DND-41 (cell line): Measurements from ENCODE around the gene EIPR1.

Experiments used
- ATAC-seq: fragments of 200-7000 bp; cut with Tn5 transposase; 3 replicates; pipeline ENCODE4 v1.9.1; 2021; ENCODE audit warnings: low read depth; ENCODE audit not compliant: insufficient read depth
- DNase-seq: peaks from one replicate; pipeline ENCODE4 v3.0.0-alpha.2; 2020
- H2AFZ ChIP-seq: 2 replicates; pipeline ENCODE4 v1.6.0; 2012; ENCODE audit warnings: low read depth, low read length
- H3K27ac ChIP-seq: 2 replicates; pipeline ENCODE4 v1.5.1; 2012; ENCODE audit warnings: low read length, inconsistent platforms
- H3K27me3 ChIP-seq: fragments of 200-600 bp; sonication (generic); 2 replicates; pipeline ENCODE4 v1.6.0; 2012; ENCODE audit warnings: low read length, mild to moderate bottlenecking, inconsistent platforms; ENCODE audit not compliant: insufficient read depth, poor library complexity
- H3K36me3 ChIP-seq: 2 replicates; pipeline ENCODE4 v1.5.1; 2012; ENCODE audit warnings: low read length, inconsistent platforms; ENCODE audit not compliant: insufficient read depth
- H3K4me1 ChIP-seq: 2 replicates; pipeline ENCODE4 v1.5.1; 2012; ENCODE audit warnings: mild to moderate bottlenecking, low read length; ENCODE audit not compliant: insufficient read depth
- H3K4me2 ChIP-seq: 2 replicates; pipeline ENCODE4 v1.6.0; 2012; ENCODE audit warnings: mild to moderate bottlenecking, moderate library complexity, low read length, inconsistent platforms; ENCODE audit not compliant: insufficient read depth
- H3K4me3 ChIP-seq, 2 experiments: fragments of 200-600 bp in 1 of 2; shearing (Covaris generic) in 1 of 2; 2 replicates each; pipeline ENCODE4 v1.5.1; 2012 to 2016; ENCODE audit warnings: inconsistent platforms in 2 of 2, low read length in 2 of 2, mild to moderate bottlenecking in 2 of 2, low read depth in 1 of 2, moderate library complexity in 1 of 2
- H3K79me2 ChIP-seq: 2 replicates; pipeline ENCODE4 v1.6.0; 2012; ENCODE audit warnings: low read length, inconsistent platforms; ENCODE audit not compliant: insufficient read depth
- H3K9ac ChIP-seq: 2 replicates; pipeline ENCODE4 v1.6.0; 2012; ENCODE audit warnings: low read depth, mild to moderate bottlenecking, inconsistent platforms, low read length, moderate library complexity
- H3K9me3 ChIP-seq: 2 replicates; pipeline ENCODE4 v1.5.1; 2012; ENCODE audit warnings: low read length, moderate library complexity, mild to moderate bottlenecking, inconsistent platforms; ENCODE audit not compliant: insufficient read depth, severe bottlenecking
- H4K20me1 ChIP-seq: 2 replicates; pipeline ENCODE4 v1.6.0; 2012; ENCODE audit warnings: low read length; ENCODE audit not compliant: insufficient read depth
- CTCF ChIP-seq: IDR thresholded peaks from 2 replicates; pipeline ENCODE4 v1.5.1; 2012; ENCODE audit warnings: borderline replicate concordance, low read length, moderate library complexity, mild to moderate bottlenecking; ENCODE audit not compliant: poor library complexity, severe bottlenecking; ENCODE audit errors: extremely low read depth
- EZH2 ChIP-seq: IDR thresholded peaks from 3 replicates; pipeline ENCODE4 v1.6.1; 2012; ENCODE audit warnings: borderline replicate concordance, low read depth, mild to moderate bottlenecking, moderate library complexity, low read length, inconsistent platforms; ENCODE audit not compliant: severe bottlenecking

The EIPR1 gene

GRCh38 chr2:3214065-3214464, 163.6 kb downstream of the EIPR1 start:
- TF ChIP-seq EZH2, result no peak
- no peak for TF ChIP-seq CTCF
- no peak overlapping the region for H2AFZ ChIP-seq
- H3K4me2 ChIP-seq, result no peak overlapping the region

GRCh38 chr2:3212984-3213383, 164.6 kb downstream of the EIPR1 start:
- Histone ChIP-seq H2AFZ (no peak overlapping the region), H3K4me2 (no peak overlapping the region), H3K4me3 (no peak overlapping the region), H3K27ac (no peak overlapping the region), H3K4me1 (no peaks in the 10 kb centered on the region), H3K27me3 (no peaks in the 10 kb centered on the region), H3K9ac (no peak overlapping the region), H3K36me3 (no peaks in the 10 kb centered on the region), H3K9me3 (peaks cover 4% of the 10 kb centered on the region), H4K20me1 (no peaks in the 10 kb centered on the region), H3K79me2 (no peaks in the 10 kb centered on the region)
- TF ChIP-seq EZH2 (no peak), CTCF (no peak)
- ATAC-seq (no peak), DNase-seq (no peak)

More at GRCh38 chr2:3214065-3214464, 163.6 kb downstream of the EIPR1 start:
- H3K9ac ChIP-seq, result no peak overlapping the region
- no peak for DNase-seq
- no peak overlapping the region for H3K4me3 ChIP-seq
- no peaks in the 10 kb centered on the region for H3K36me3 ChIP-seq
- no peak overlapping the region for H3K27ac ChIP-seq
- no peak for ATAC-seq
- no peaks in the 10 kb centered on the region for H3K79me2 ChIP-seq
- no peaks in the 10 kb centered on the region for H4K20me1 ChIP-seq
- H3K27me3 ChIP-seq, result no peaks in the 10 kb centered on the region
- H3K4me1 ChIP-seq, result no peaks in the 10 kb centered on the region
- peaks cover 4% of the 10 kb centered on the region for H3K9me3 ChIP-seq

GRCh38 chr2:3212061-3212362, 165.6 kb downstream of the EIPR1 start:
- no peak overlapping the region for H3K9ac ChIP-seq
- no peak overlapping the region for H2AFZ ChIP-seq
- peaks cover 2% of the 10 kb centered on the region for H3K27me3 ChIP-seq
- H3K27ac ChIP-seq, result no peak overlapping the region
- no peak overlapping the region for H3K4me2 ChIP-seq
- no peak for TF ChIP-seq CTCF
- no peak for TF ChIP-seq EZH2
- no peaks in the 10 kb centered on the region for H3K9me3 ChIP-seq
- ATAC-seq (no peak), DNase-seq (no peak)
- H3K4me3 ChIP-seq, result no peak overlapping the region
- no peaks in the 10 kb centered on the region for H4K20me1 ChIP-seq
- H3K4me1 ChIP-seq, result no peaks in the 10 kb centered on the region
- H3K79me2 ChIP-seq, result no peaks in the 10 kb centered on the region
- no peaks in the 10 kb centered on the region for H3K36me3 ChIP-seq

GRCh38 chr2:3211256-3212060, 166.2 kb downstream of the EIPR1 start:
- no peak overlapping the region for H3K4me3 ChIP-seq
- DNase-seq (no peak), ATAC-seq (no peak)
- H3K4me1 ChIP-seq, result no peaks in the 10 kb centered on the region
- H3K79me2 ChIP-seq, result no peaks in the 10 kb centered on the region
- H4K20me1 ChIP-seq, result no peaks in the 10 kb centered on the region
- no peaks in the 10 kb centered on the region for H3K9me3 ChIP-seq
- H3K9ac ChIP-seq, result no peak overlapping the region
- no peak overlapping the region for H3K4me2 ChIP-seq
- no peak overlapping the region for H3K27ac ChIP-seq
- TF ChIP-seq CTCF (no peak), EZH2 (no peak)
- H3K27me3 ChIP-seq, result peaks cover 3% of the 10 kb centered on the region
- H2AFZ ChIP-seq, result no peak overlapping the region
- H3K36me3 ChIP-seq, result no peaks in the 10 kb centered on the region
